ENCODE data around the gene VEGFA.

Gene VEGFA

GRCh38 chr6:43769526-43770371 is at the start of gene VEGFA:
Gene VEGFA, plus strand, starts transcription at chr6:43770211.
- peak in 55 of 56 donors; percentile 44 to 95 (median 82) for DNase-seq

DNA sequence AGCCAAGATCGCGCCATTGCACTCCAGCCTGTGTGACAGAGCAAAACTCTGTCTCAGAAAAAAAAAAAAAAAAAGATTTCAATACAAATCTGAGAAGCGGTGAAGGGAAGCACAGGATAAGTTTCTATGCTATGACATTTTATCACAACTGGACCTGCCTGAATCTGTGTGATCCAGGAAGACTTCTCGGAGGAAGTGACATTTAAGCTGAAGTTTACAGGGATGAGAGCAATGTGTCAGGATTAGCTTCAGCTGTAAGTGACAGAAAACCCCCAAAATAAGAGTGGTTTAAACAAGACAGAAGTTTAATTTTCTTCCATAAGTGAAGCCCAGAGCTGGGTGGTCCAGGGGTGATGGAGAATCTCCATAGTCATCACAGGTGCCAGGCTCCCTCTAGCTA is 49.0 kb upstream of the VEGFA start:
- DNase-seq, result no peak

GRCh38 chr6:43722920-43723545 is 47.0 kb upstream of the VEGFA start:
- no peak for DNase-seq

- DNase-seq, result peak in 9 of 56 donors; percentile 1 to 24 (median 5)
Observed at GRCh38 chr6:43723737-43724295, 46.2 kb upstream of the VEGFA start.

DNA sequence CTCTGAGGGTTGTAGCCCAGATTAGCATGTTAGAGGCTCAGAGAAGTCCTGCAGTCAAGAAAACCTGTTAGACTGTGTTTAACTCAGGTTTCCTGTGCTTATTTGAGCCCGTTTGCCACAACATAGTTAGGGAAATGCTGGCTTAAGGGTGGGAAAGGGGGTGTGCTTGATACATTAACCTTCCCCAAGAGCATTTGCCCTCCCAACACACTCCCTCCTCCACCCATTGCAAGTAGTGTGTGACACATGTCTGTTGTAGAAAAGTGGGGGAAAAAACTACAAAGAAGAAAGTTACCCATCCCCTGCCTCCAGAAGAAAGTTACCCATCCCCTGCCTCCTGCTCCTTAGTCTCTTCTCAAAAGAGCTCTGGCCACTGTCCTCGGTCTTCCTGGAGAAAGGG is 45.7 kb upstream of the VEGFA start:
- DNase-seq, result no peak

DNA sequence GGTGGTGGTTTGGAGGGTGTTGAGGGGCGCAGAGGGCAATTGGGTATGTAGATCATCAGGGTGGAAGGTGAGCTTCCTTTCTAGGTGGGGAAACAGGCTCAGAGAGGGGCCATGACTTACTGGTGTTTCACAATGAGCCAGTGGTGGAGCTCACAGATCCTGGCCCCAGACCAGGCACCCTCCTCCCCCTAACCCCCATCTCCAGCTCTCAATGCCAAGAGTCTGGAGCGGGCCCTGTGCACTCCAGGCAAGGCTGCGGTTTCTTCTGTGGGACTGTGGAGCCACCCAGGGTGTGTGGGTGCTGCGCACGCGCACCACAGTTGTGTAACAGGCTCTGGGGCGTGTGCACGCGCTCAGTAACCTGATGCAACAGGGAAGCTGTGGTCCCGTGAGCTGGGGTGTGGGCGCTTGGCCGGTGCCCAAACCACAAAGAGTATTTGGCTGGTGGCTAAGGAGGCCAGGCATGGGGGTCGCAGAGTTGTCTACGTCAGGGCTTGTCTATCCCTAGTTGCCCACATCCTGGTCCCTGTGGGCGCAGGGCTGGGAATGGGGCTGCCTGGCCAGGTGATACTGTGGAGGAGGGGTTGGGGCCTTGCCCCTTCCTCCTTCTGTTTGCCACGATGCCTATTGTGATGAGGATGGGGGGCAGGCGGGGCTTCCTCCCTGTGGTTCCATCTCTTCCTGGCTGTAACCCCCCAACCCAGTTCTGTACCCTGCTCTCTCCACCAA is 44.9 kb upstream of the VEGFA start:
- DNase-seq, result no peak

GRCh38 chr6:43725643-43726580 is 44.1 kb upstream of the VEGFA start:
- DNase-seq, result no peak

DNA sequence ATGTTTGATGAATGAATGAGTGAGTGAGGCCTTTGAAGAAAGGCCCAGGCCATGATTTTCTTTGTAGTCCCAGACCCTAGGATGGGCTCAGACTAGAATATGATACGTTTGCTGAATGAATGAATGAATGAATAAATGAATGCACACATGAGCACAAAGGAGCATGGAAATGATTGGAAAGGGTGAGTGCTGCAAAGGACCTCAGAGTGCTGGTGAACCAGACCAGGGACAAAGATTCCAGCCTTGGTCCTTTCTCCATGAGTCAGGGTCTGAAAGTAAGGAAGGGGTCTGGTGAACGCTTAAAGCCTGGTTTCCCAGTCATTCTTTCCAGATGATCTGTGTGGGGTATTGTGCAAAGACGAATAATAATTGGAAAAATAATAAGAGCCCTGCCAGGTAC is 42.4 kb upstream of the VEGFA start:
- no peak for DNase-seq

- DNase-seq, result no peak
Observed at GRCh38 chr6:43728586-43728985, 41.4 kb upstream of the VEGFA start.

- no peak for DNase-seq
Observed at GRCh38 chr6:43729537-43729936, 40.5 kb upstream of the VEGFA start.

DNA sequence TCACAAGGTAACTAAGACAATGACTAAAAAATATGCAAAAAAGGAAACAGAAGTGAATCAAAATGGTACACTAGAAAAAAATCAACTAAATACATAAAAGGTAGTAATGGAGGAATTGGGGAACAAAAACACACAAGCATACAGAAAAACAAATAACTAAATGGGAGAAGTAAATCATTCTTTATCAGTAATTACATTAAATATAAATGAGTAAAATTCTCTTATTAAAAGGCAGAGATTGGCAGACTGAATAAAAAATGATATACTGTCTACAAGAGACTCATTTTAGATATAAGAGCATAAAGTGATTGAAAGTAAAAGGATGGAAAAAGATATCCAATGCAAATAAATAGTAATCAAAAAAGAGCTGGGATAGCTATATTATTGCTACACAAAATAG is 39.4 kb upstream of the VEGFA start:
- no peak for DNase-seq

GRCh38 chr6:43733471-43734293 is 36.3 kb upstream of the VEGFA start:
- no peak for DNase-seq

- no peak for DNase-seq
Observed at GRCh38 chr6:43734294-43734665, 35.7 kb upstream of the VEGFA start.

DNA sequence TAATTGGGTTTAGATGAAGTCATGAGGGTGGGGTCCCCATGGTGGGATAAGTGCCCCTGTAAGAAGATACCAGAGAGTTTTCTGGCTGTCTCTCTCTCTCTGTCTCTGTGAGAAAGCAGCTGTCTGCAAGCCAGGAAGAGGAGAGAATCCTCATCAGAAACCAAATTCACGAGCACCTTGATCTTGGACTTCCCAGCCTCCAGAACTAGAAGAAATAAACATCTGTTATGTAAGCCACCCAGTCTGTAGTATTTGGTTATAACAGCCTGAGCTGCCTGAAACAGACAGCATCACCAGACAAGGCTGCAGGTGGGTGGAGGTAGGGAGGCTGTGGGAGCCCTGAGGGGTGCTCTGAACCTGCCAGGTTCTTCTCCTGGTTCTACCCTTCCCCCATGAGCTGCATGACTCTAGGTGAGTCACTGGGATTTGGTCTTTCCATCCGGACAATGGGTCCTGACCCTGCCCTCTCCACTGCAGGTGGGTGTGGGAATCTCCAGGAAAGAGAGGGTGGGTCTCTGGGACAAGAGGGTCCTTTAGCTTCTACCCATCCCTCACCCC is 34.3 kb upstream of the VEGFA start:
- no peak for DNase-seq

GRCh38 chr6:43736211-43736786 is 33.7 kb upstream of the VEGFA start:
- no peak for DNase-seq

- DNase-seq, result no peak
Observed at GRCh38 chr6:43736844-43737243, 33.2 kb upstream of the VEGFA start.

DNA sequence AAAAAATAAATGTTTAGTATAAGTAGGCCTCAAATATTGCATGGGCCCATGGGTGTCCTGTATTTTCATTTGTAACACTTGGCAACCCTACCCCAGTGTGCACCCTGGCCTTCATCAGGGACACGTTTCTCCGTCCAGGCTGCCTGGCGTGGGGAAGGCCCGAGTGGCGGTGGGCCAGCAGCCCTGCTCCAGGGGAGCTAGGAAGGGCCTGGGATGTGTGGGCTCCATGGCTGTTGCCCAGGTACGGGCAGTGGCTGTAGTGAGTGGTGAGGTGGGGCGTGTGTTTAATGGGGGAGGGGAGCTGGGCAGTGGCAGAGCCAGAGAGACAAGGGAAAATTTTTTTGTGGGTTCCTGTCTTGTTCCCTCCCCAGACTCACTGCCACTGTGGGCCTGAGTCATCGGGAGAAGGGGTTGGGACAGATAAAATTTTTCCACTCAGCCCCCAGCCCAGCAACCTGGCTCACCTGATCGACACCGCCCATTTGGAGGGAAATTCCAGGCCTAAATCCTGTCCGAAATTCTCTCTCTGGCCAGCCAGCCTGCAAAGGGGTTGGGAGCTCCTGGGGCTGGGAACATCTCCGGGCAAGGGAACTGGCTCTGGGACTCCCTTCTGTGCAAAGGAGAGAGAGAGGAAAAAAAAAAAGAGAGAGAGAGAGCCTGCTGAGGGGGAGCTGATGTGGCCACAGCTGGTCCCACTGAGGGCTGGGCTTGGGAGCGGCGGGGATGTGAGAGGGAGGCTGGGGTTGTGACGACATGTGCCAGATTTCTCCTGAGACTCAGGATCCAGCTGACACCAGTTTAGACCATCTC is 32.5 kb upstream of the VEGFA start:
- DNase-seq, result no peak

DNA sequence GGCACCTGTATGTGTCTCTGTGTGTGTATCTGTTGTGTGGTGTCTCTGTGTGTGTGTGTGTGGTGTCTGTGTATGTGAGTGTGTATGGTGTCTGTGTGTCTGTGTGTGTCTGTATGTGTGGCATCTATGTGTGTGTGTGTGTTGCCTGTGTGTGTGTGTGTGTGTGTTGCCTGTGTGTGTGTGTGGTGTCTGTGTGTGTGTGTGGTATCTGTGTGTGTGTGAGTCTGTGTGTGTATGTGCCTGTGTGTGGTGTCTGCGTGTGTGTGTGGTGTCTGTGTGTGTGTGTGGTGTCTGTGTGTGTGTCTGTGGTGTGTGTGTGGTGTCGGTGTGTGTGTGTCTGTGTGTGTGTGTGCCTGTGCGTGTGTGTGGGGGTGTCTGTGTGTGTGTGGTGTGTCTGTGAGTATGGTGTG is 31.7 kb upstream of the VEGFA start:
- no peak for DNase-seq

All from nucleus accumbens (tissue), 56 donors.